Heart left ventricle (tissue), 13 donors: ENCODE results near the gene PLBD1.

ENCODE experiments used
- POLR2A ChIP-seq, 2 donors: fragments of 450-650 bp; IDR thresholded peaks; one replicate each; pipeline ENCODE4 v1.6.1; 2017; ENCODE audit warnings: antibody characterized with exemption in 2 of 2, mild to moderate bottlenecking in 2 of 2, moderate library complexity in 2 of 2
- TF ChIP-seq, protein P1 (sequence below), 12 donors: fragments of 200-600 bp; sonication (generic) in 4 of 12; IDR thresholded peaks; one replicate each; pipeline versions ENCODE4 v1.5.0 to v1.8.0; 2018 to 2022; ENCODE audit warnings: antibody characterized with exemption in 12 of 12, mild to moderate bottlenecking in 5 of 12
- donor health status: ischemic (EF 13 %, LVEDD 7.1; RV severe dilation, severe dysfunction).
- donor health status: DM: no; HTN: yes; CAD: no.
- donor health status: DM: no; HTN: no; CAD: no.
- donor health status: ischemic (EF 25% LVEDD 6.9; RV normal size, moderate dysfunction).
- donor health status: ischemic (EF 25% LVEDD 5.7; RV mildly dilated, moderate dysfunction).
- donor health status: ischemic (EF 35%, LVEDD 5.7; RV mildly dilated, moderate dysfunction).
- donor health status: nonischemic (EF 11% LVEDD 7.7; RV severe dilation, severe dysfunction).
- donor health status: DM: yes; HTN: yes; CAD: no.
- donor health status: PGD.
- donor health status: ischemic (EF 29% LVEDD 5.4; RV normal size, mild dysfunction).
- donor health status: nonischemic (EF 23%, LVEDD 6.1; RV moderate dilation, normal function).

DNA sequence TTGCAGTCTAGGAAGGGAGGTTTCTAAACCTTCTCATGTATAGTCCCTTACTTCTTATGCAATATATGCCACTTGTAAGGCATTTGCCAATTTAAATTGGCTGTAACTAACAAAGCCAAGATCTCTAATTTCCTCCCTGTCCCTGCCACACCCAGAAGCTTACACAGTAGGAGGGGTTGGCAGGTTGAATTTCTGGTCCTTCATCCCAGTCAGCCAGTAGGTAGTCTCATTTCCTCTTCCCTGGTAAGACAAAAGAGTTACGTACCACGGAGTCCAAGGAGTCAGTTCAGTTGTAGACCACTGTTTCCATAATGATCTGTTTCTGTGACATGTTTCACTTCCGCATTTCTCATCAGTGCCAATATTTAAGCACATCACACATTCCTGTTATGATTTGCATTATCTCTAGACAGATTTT, 47.0 kb upstream of the PLBD1 start:
- TF ChIP-seq, protein P1, sequence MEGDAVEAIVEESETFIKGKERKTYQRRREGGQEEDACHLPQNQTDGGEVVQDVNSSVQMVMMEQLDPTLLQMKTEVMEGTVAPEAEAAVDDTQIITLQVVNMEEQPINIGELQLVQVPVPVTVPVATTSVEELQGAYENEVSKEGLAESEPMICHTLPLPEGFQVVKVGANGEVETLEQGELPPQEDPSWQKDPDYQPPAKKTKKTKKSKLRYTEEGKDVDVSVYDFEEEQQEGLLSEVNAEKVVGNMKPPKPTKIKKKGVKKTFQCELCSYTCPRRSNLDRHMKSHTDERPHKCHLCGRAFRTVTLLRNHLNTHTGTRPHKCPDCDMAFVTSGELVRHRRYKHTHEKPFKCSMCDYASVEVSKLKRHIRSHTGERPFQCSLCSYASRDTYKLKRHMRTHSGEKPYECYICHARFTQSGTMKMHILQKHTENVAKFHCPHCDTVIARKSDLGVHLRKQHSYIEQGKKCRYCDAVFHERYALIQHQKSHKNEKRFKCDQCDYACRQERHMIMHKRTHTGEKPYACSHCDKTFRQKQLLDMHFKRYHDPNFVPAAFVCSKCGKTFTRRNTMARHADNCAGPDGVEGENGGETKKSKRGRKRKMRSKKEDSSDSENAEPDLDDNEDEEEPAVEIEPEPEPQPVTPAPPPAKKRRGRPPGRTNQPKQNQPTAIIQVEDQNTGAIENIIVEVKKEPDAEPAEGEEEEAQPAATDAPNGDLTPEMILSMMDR (IDR thresholded peaks at IDR 0.05) = no peak
- TF ChIP-seq POLR2A (IDR thresholded peaks at IDR 0.05) = no peak
